Measurements from ENCODE around the gene AGBL1.

The AGBL1 gene

GRCh38 chr15:86236356-86237110, 156.9 kb downstream of the AGBL1 start:
- DNase-seq (ENCODE audit: low read depth, low spot score) = no peak

- no peak for DNase-seq (ENCODE audit: low read depth, low spot score)
Observed at GRCh38 chr15:86237111-86237500, 157.4 kb downstream of the AGBL1 start.

GRCh38 chr15:86247249-86247955, 167.7 kb downstream of the AGBL1 start:
- DNase-seq (ENCODE audit: low read depth, low spot score) = no peak

GRCh38 chr15:86255247-86255646, 175.6 kb downstream of the AGBL1 start:
- DNase-seq (ENCODE audit: low read depth, low spot score) = no peak

GRCh38 chr15:86256628-86257027, 177.0 kb downstream of the AGBL1 start:
- DNase-seq (ENCODE audit: low read depth, low spot score) = no peak

GRCh38 chr15:86259589-86259988, 179.9 kb downstream of the AGBL1 start:
- no peak for DNase-seq (ENCODE audit: low read depth, low spot score)

GRCh38 chr15:86263230-86263629, 183.6 kb downstream of the AGBL1 start:
- DNase-seq (ENCODE audit: low read depth, low spot score) = no peak

GRCh38 chr15:86266896-86267484, 187.3 kb downstream of the AGBL1 start:
- DNase-seq (ENCODE audit: low read depth, low spot score) = no peak

- DNase-seq (ENCODE audit: low read depth, low spot score) = no peak
Observed at GRCh38 chr15:86267892-86268291, 188.2 kb downstream of the AGBL1 start.

GRCh38 chr15:86268558-86268957, 188.9 kb downstream of the AGBL1 start:
- DNase-seq (ENCODE audit: low read depth, low spot score) = no peak

GRCh38 chr15:86273309-86273708, 193.6 kb downstream of the AGBL1 start:
- no peak for DNase-seq (ENCODE audit: low read depth, low spot score)

GRCh38 chr15:86275361-86275760, 195.7 kb downstream of the AGBL1 start:
- DNase-seq (ENCODE audit: low read depth, low spot score) = no peak

GRCh38 chr15:86278586-86278985, 198.9 kb downstream of the AGBL1 start:
- no peak for DNase-seq (ENCODE audit: low read depth, low spot score)

- no peak for DNase-seq (ENCODE audit: low read depth, low spot score)
Observed at GRCh38 chr15:86284635-86285034, 205.0 kb downstream of the AGBL1 start.

GRCh38 chr15:86295511-86295910, 215.8 kb downstream of the AGBL1 start:
- no peak for DNase-seq (ENCODE audit: low read depth, low spot score)

GRCh38 chr15:86296769-86297168, 217.1 kb downstream of the AGBL1 start:
- no peak for DNase-seq (ENCODE audit: low read depth, low spot score)

GRCh38 chr15:86300390-86301125, 220.9 kb downstream of the AGBL1 start:
- DNase-seq (ENCODE audit: low read depth, low spot score) = no peak

GRCh38 chr15:86311568-86312280, 232.1 kb downstream of the AGBL1 start:
- DNase-seq (ENCODE audit: low read depth, low spot score) = no peak

GRCh38 chr15:86312486-86312885, 232.8 kb downstream of the AGBL1 start:
- no peak for DNase-seq (ENCODE audit: low read depth, low spot score)

GRCh38 chr15:86316216-86316615, 236.5 kb downstream of the AGBL1 start:
- no peak for DNase-seq (ENCODE audit: low read depth, low spot score)

- no peak for DNase-seq (ENCODE audit: low read depth, low spot score)
Observed at GRCh38 chr15:86316726-86317383, 237.2 kb downstream of the AGBL1 start.

Measured in smooth muscle cell of the brain vasculature (primary cell).